Spleen (tissue), 7 donors: ENCODE measurements around the gene ZNF70.

Experiments used
- CTCF ChIP-seq, 11 experiments: fragments of 200-600 bp in 7 of 11; fragments of 450-650 bp in 4 of 11; sonication (generic) in 4 of 11; IDR thresholded peaks in 8 of 11; conservative IDR thresholded peaks in 3 of 11; 1 replicate in 7 of 11; 2 replicates in 4 of 11; pipeline versions ENCODE4 v1.4.0 to v1.8.0; 2016 to 2021; ENCODE audit warnings: antibody characterized with exemption in 11 of 11, inconsistent platforms in 4 of 11, mild to moderate bottlenecking in 1 of 11
- POLR2A ChIP-seq, 3 donors: fragments of 450-650 bp; IDR thresholded peaks; one replicate each; pipeline ENCODE4 v1.5.1; 2017; ENCODE audit warnings: antibody characterized with exemption in 3 of 3, mild to moderate bottlenecking in 1 of 3
- POLR2AphosphoS5 ChIP-seq, 3 donors: sonication (generic); formaldehyde crosslinking; IDR thresholded peaks; one replicate each; pipeline ENCODE4 v1.5.1; 2017; ENCODE audit warnings: antibody characterized with exemption in 3 of 3
- donor health status: DM: no; HTN: no; CAD: no; lungs with moderate emphysema.
- donor health status: DM: no; HTN: no; CAD: no.
- donor health status: DM: no; HTN: no; CAD: no.

- TF ChIP-seq CTCF (IDR thresholded peaks at IDR 0.05 in 8 of 11, conservative IDR thresholded peaks at IDR 0.05 in 3 of 11) (no peak), POLR2A (IDR thresholded peaks at IDR 0.05) (no peak), POLR2AphosphoS5 (IDR thresholded peaks at IDR 0.05) (peak in 1 of 3 donors; percentile 15)
Observed at GRCh38 chr22:23762842-23763578, 12.1 kb upstream of the ZNF70 start, which contains the start of gene C22orf15.
